ENCODE data around the gene PTPRU. TPM values are rescaled to one million over a fixed set of nuclear protein-coding genes. Genes with fewer than 3 reads are reported as not detected.

Gene PTPRU
- total and polyA plus RNA-seq, 7 experiments from 2014 or later, result 0.17 to 0.42 TPM; not detected in 5

GRCh38 chr1:29280409-29281131, 44.2 kb downstream of the PTPRU start:
- no peak overlapping the region for H3K27ac Mint-ChIP-seq
- POLR2A ChIA-PET, result no interaction called here
- H3K27me3 ChIP-seq (ENCODE audit: control insufficient read depth in 2 of 2, insufficient read depth in 2 of 2, low read length in 2 of 2), result no peaks in the 10 kb centered on the region
- H3K4me3 ChIP-seq (ENCODE audit: low read length), result no peak overlapping the region
- H3K36me3 ChIP-seq (ENCODE audit: control insufficient read depth in 2 of 3, insufficient read depth in 3 of 3, low read length in 3 of 3), result no peaks in the 10 kb centered on the region
- DNase-seq (no peak), ATAC-seq (no peak)
- no peaks in the 10 kb centered on the region for H3K9me3 ChIP-seq (ENCODE audit: control insufficient read depth in 2 of 3, low read length in 3 of 3)
- H3K4me1 Mint-ChIP-seq, result peaks cover 0 to 9% (median 4%) of the 10 kb centered on the region in 7 donors
- H3K4me1 ChIP-seq (ENCODE audit: control insufficient read depth in 2 of 2, insufficient read depth in 2 of 2, low read length in 2 of 2), result no peaks in the 10 kb centered on the region
- intact Hi-C loops (cut with micrococcal nuclease), result no loop called here
- H3K4me3 Mint-ChIP-seq, result no peak overlapping the region
- no peaks in the 10 kb centered on the region for H3K9me3 Mint-ChIP-seq
- H3K27me3 Mint-ChIP-seq, result peaks cover 0 to 9% (median 3%) of the 10 kb centered on the region in 5 donors
- no peak overlapping the region for H3K27ac ChIP-seq (ENCODE audit: low read depth, low read length)
- CTCF ChIA-PET, result no interaction called here
- no peaks in the 10 kb centered on the region for H3K36me3 Mint-ChIP-seq

GRCh38 chr1:29281571-29281970, 45.2 kb downstream of the PTPRU start:
- no peaks in the 10 kb centered on the region for H3K27me3 ChIP-seq (ENCODE audit: control insufficient read depth in 2 of 2, insufficient read depth in 2 of 2, low read length in 2 of 2)
- no peaks in the 10 kb centered on the region for H3K9me3 ChIP-seq (ENCODE audit: control insufficient read depth in 2 of 3, low read length in 3 of 3)
- Mint-ChIP-seq H3K27ac (no peak overlapping the region), H3K4me3 (no peak overlapping the region), H3K36me3 (no peaks in the 10 kb centered on the region), H3K4me1 (peaks cover 0 to 9% (median 4%) of the 10 kb centered on the region in 7 donors), H3K9me3 (no peaks in the 10 kb centered on the region), H3K27me3 (peaks cover 0 to 9% (median 3%) of the 10 kb centered on the region in 5 donors)
- DNase-seq (no peak), ATAC-seq (no peak)
- H3K36me3 ChIP-seq (ENCODE audit: control insufficient read depth in 2 of 3, insufficient read depth in 3 of 3, low read length in 3 of 3), result no peaks in the 10 kb centered on the region
- no peaks in the 10 kb centered on the region for H3K4me1 ChIP-seq (ENCODE audit: control insufficient read depth in 2 of 2, insufficient read depth in 2 of 2, low read length in 2 of 2)
- H3K27ac ChIP-seq (ENCODE audit: low read depth, low read length), result no peak overlapping the region
- CTCF ChIA-PET, result no interaction called here
- POLR2A ChIA-PET, result no interaction called here
- no peak overlapping the region for H3K4me3 ChIP-seq (ENCODE audit: low read length)
- intact Hi-C loops (cut with micrococcal nuclease), result no loop called here

GRCh38 chr1:29282135-29282923, 46.0 kb downstream of the PTPRU start:
- H3K4me3 ChIP-seq (ENCODE audit: low read length), result no peak overlapping the region
- H3K36me3 ChIP-seq (ENCODE audit: control insufficient read depth in 2 of 3, insufficient read depth in 3 of 3, low read length in 3 of 3), result no peaks in the 10 kb centered on the region
- no peaks in the 10 kb centered on the region for H3K9me3 Mint-ChIP-seq
- ATAC-seq (no peak), DNase-seq (no peak)
- H3K27me3 Mint-ChIP-seq, result peaks cover 0 to 9% (median 3%) of the 10 kb centered on the region in 5 donors
- H3K27me3 ChIP-seq (ENCODE audit: control insufficient read depth in 2 of 2, insufficient read depth in 2 of 2, low read length in 2 of 2), result no peaks in the 10 kb centered on the region
- peaks cover 0 to 9% (median 4%) of the 10 kb centered on the region in 7 donors for H3K4me1 Mint-ChIP-seq
- intact Hi-C loops (cut with micrococcal nuclease), result no loop called here
- no peak overlapping the region for H3K27ac Mint-ChIP-seq
- no peaks in the 10 kb centered on the region for H3K4me1 ChIP-seq (ENCODE audit: control insufficient read depth in 2 of 2, insufficient read depth in 2 of 2, low read length in 2 of 2)
- no peaks in the 10 kb centered on the region for H3K9me3 ChIP-seq (ENCODE audit: control insufficient read depth in 2 of 3, low read length in 3 of 3)
- CTCF ChIA-PET, result no interaction called here
- POLR2A ChIA-PET, result no interaction called here
- no peak overlapping the region for H3K27ac ChIP-seq (ENCODE audit: low read depth, low read length)
- H3K36me3 Mint-ChIP-seq, result no peaks in the 10 kb centered on the region
- H3K4me3 Mint-ChIP-seq, result no peak overlapping the region

GRCh38 chr1:29282924-29283803, 46.8 kb downstream of the PTPRU start:
- Mint-ChIP-seq H3K4me1 (peaks cover 0 to 11% (median 4%) of the 10 kb centered on the region in 7 donors), H3K4me3 (peak overlapping the region in 8 of 10 donors; percentile 8 to 70 (median 30)), H3K27ac (no peak overlapping the region), H3K36me3 (no peaks in the 10 kb centered on the region), H3K9me3 (no peaks in the 10 kb centered on the region), H3K27me3 (peaks cover 0 to 9% (median 3%) of the 10 kb centered on the region in 5 donors)
- CTCF ChIA-PET, result no interaction called here
- ATAC-seq (peak; percentile 45), DNase-seq (no peak)
- no peaks in the 10 kb centered on the region for H3K9me3 ChIP-seq (ENCODE audit: control insufficient read depth in 2 of 3, low read length in 3 of 3)
- intact Hi-C loops (cut with micrococcal nuclease), result no loop called here
- H3K4me3 ChIP-seq (ENCODE audit: low read length), result no peak overlapping the region
- no peak overlapping the region for H3K27ac ChIP-seq (ENCODE audit: low read depth, low read length)
- H3K4me1 ChIP-seq (ENCODE audit: control insufficient read depth in 2 of 2, insufficient read depth in 2 of 2, low read length in 2 of 2), result no peaks in the 10 kb centered on the region
- H3K27me3 ChIP-seq (ENCODE audit: control insufficient read depth in 2 of 2, insufficient read depth in 2 of 2, low read length in 2 of 2), result no peaks in the 10 kb centered on the region
- no peaks in the 10 kb centered on the region for H3K36me3 ChIP-seq (ENCODE audit: control insufficient read depth in 2 of 3, insufficient read depth in 3 of 3, low read length in 3 of 3)
- POLR2A ChIA-PET, result no interaction called here

- Histone ChIP-seq H3K4me1 (ENCODE audit: control insufficient read depth in 2 of 2, insufficient read depth in 2 of 2, low read length in 2 of 2) (no peaks in the 10 kb centered on the region), H3K4me3 (ENCODE audit: low read length) (no peak overlapping the region), H3K9me3 (ENCODE audit: control insufficient read depth in 2 of 3, low read length in 3 of 3) (no peaks in the 10 kb centered on the region), H3K27me3 (ENCODE audit: control insufficient read depth in 2 of 2, insufficient read depth in 2 of 2, low read length in 2 of 2) (no peaks in the 10 kb centered on the region), H3K27ac (ENCODE audit: low read depth, low read length) (no peak overlapping the region), H3K36me3 (ENCODE audit: control insufficient read depth in 2 of 3, insufficient read depth in 3 of 3, low read length in 3 of 3) (no peaks in the 10 kb centered on the region)
- H3K27ac Mint-ChIP-seq, result no peak overlapping the region
- no peak for DNase-seq
- ChIA-PET CTCF (no interaction called here), POLR2A (no interaction called here)
- peaks cover 0 to 11% (median 4%) of the 10 kb centered on the region in 7 donors for H3K4me1 Mint-ChIP-seq
- intact Hi-C loops (cut with micrococcal nuclease), result no loop called here
- no peaks in the 10 kb centered on the region for H3K36me3 Mint-ChIP-seq
- H3K4me3 Mint-ChIP-seq, result peak overlapping the region in 3 of 10 donors; percentile 8 to 70 (median 38)
- no peaks in the 10 kb centered on the region for H3K9me3 Mint-ChIP-seq
- H3K27me3 Mint-ChIP-seq, result peaks cover 0 to 9% (median 0%) of the 10 kb centered on the region in 5 donors
- ATAC-seq, result no peak
These were observed 47.5 kb downstream of the PTPRU start for GRCh38 chr1:29283804-29284195.

- ChIA-PET POLR2A (no interaction called here), CTCF (no interaction called here)
- peak overlapping the region in 1 of 10 donors; percentile 63 for H3K4me3 Mint-ChIP-seq
- Histone ChIP-seq H3K36me3 (ENCODE audit: control insufficient read depth in 2 of 3, insufficient read depth in 3 of 3, low read length in 3 of 3) (no peaks in the 10 kb centered on the region), H3K4me1 (ENCODE audit: control insufficient read depth in 2 of 2, insufficient read depth in 2 of 2, low read length in 2 of 2) (no peaks in the 10 kb centered on the region), H3K9me3 (ENCODE audit: control insufficient read depth in 2 of 3, low read length in 3 of 3) (no peaks in the 10 kb centered on the region), H3K27me3 (ENCODE audit: control insufficient read depth in 2 of 2, insufficient read depth in 2 of 2, low read length in 2 of 2) (no peaks in the 10 kb centered on the region), H3K4me3 (ENCODE audit: low read length) (no peak overlapping the region), H3K27ac (ENCODE audit: low read depth, low read length) (no peak overlapping the region)
- no peaks in the 10 kb centered on the region for H3K9me3 Mint-ChIP-seq
- H3K36me3 Mint-ChIP-seq, result no peaks in the 10 kb centered on the region
- DNase-seq (no peak), ATAC-seq (no peak)
- peaks cover 0 to 11% (median 4%) of the 10 kb centered on the region in 7 donors for H3K4me1 Mint-ChIP-seq
- peaks cover 0 to 8% (median 0%) of the 10 kb centered on the region in 5 donors for H3K27me3 Mint-ChIP-seq
- intact Hi-C loops (cut with micrococcal nuclease), result no loop called here
- peak overlapping the region in 1 of 9 donors; percentile 74 for H3K27ac Mint-ChIP-seq
These were observed 48.1 kb downstream of the PTPRU start for GRCh38 chr1:29284286-29284960.

All from naive thymus-derived CD4-positive, alpha-beta T cell (primary cell).